HG03575 (cell line): ENCODE results near the gene CHST3.
"Not testable (repeated sequence)": the region's sequence is repeated elsewhere in the genome, so short reads cannot be mapped to it uniquely, and the experiment has no call there.

Experiments
- ATAC-seq: cut with Tn5 transposase; IDR thresholded peaks from one replicate; pipeline ENCODE4 v1.9.1; 2021; ENCODE audit not compliant: unreplicated experiment, insufficient number of reproducible peaks, low FRiP score; ENCODE audit errors: extremely low read depth

CHST3 gene

GRCh38 chr10:71964098-71964742 is at the start of gene CHST3:
Gene CHST3 (plus strand): TSS chr10:71964395. CDS start chr10:72005843, 41,448 bp downstream.
- no peak for ATAC-seq

DNA sequence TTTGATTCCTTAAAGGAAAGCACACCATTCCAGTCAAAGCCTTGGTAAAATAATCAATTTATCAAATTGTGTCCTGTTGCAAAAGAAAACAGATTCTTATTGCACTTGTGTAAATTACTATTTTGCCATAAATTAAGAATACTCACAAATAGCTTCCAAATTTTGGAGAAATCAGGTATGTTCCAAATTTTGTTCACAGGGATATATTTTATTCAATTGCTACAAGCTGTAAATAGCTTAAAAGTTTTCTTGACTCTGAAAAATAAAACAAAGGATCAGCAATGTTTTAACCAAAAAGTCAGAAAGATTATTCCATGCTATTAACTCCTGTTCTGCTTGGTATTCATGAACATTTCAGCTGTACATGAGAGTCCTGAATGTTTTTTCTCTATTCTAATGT is 47.4 kb upstream of the CHST3 start:
- ATAC-seq, result no peak

GRCh38 chr10:71918992-71919391 is 45.2 kb upstream of the CHST3 start:
- no peak for ATAC-seq

DNA sequence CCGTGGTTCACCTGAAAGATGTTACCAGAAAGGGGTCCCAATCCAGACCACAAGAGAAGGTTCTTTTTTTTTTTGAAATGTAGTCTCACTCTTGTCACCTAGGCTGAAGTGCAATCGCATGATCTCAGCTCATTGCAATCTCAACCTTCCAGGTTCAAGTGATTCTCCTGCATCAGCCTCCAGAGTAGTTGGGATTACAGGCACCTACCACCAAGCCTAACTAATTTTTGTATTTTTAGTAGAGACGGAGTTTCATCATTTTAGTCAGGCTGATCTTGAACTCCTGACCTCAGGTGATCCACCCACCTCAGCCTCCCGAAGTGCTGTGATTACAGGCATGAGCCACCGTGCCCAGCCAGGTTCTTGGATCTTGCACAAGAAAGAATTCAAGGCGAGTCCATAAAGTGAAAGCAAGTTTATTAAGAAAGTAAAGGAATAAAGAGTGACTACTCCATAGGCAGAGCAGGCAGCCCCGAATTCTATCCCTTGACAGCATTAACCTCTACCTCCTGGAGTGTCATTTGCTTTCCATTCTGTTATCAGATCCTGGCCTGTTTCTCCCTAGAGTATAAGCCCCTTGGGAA is 44.1 kb upstream of the CHST3 start:
- not testable (repeated sequence) for ATAC-seq

DNA sequence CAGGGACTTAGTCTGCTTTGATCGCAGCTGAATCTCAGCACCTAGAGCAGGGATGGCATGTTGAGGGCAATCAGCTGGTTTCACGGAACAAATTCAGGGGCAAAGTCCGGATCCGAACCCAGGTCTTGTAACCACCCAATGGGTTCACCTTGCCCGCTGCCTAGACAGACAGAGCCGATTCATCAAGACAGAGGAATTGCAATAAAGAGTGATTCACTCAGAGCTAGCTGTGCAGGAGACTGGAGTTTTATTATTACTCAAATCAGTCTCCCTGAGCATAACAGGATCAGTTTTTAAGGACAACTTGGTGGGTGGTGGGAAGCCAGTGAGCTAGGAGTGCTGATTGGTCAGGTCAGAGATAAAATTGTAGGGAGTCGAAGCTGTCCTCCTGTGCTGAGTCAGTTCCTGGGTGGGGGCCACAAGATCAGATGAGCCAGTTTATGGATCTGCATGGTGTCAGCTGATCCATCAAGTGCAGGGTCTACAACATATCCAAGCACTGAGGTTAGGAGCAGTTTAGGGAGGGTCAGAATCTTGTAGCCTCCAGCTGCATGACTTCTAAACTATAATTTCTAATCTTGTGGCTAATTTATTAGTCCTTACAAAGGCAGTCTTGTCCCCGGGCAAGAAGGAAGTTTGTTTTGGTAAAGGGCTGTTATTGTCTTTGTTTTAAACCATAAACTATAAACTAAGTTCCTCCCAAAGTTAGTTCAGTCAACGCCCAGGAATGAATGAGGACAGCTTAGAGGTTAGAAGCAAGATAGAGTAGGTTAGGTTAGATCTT is 43.5 kb upstream of the CHST3 start:
- ATAC-seq, result no peak

DNA sequence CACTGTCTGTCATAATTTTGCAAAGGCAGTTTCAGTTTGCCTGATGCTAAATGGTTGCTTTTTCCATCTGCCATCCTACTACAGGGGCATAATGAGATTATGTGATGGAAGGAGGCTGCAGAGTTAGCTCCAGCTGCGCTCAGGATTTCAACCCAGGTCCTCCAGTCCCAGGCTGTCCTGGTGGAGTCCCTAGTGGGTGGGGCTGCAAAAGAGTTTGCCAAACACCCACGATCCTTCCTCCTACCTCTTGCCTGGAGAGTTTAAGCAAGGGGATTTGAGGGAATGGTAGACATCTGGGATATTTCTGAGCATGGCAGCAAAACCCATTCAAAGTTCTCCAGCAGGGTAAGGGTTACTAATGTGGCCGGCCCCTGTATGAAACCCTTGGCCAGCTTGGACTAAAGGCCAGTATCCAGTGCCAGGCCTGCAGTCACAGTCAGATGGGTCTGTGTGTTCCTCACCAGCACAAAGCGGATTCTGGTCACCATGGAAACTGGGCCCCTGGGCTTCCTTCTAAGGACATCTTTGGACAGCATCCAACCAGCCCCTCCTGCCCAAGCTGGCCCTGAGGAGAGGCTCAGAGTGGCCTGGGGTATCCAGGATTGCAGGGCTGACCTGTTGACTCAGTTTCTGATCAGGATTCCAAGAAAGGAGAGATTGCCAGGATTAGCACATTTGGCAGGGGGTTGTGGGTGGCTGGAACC is 42.7 kb upstream of the CHST3 start:
- ATAC-seq, result no peak

GRCh38 chr10:71923138-71923692 is 41.0 kb upstream of the CHST3 start:
- no peak for ATAC-seq

GRCh38 chr10:71924771-71925170 is 39.4 kb upstream of the CHST3 start:
- no peak for ATAC-seq

DNA sequence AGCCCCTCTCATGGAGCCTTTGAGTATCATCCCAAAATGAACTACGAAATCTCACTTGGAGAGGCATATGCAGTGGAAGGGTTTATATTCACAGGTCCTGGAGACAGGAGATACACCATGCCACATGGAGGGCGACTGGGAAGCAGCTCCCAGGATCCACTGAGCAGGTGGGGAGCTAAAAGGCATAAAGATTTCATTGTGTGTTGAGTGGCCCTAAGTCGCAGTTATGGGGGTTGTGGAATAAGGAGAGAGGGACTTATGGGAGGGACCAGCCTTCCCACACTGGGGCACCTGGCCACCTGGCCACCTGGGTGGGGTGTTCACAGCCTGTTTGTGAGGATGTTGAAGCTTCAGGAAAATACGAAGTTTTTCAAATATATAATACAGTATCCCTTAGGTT is 37.0 kb upstream of the CHST3 start:
- no peak for ATAC-seq

DNA sequence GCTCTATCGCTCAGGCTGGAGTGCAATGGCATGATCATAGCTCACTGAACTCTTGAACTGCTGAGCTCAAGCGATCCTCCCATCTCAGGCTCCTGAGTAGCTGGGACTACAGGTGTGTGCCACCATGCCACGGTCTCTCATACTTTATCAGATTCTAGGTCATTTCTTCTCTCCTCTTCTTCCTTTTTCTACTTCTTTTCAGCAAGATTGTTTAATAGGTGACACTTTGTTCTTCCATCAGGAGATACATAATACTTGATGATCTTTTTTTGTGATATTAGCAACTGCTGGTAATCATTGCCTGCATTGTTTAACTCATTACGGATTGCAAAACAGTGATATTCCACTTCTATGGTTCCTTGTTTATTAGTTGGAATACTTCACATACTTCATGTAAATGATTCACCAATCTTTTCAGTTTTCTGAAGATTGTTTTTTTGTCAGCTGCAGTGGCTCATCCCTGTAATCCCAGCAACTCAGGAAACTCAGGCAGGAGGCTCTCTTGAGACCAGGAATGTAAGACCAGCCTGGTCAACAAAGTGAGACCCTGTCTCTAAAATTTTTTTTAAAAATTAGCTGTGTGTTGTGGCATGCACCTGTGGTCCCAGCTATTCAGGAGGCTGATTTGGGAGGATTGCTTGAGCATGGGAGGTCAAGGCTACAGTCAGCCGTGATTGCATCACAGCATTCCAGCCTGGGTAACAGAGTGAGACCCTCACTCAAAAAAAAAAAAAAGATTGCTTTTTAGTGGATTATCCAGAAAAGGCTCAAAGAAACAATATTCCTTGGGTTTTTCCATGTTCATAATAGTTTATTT is 36.2 kb upstream of the CHST3 start:
- no peak for ATAC-seq

GRCh38 chr10:71931295-71931694 is 32.9 kb upstream of the CHST3 start:
- ATAC-seq, result no peak

DNA sequence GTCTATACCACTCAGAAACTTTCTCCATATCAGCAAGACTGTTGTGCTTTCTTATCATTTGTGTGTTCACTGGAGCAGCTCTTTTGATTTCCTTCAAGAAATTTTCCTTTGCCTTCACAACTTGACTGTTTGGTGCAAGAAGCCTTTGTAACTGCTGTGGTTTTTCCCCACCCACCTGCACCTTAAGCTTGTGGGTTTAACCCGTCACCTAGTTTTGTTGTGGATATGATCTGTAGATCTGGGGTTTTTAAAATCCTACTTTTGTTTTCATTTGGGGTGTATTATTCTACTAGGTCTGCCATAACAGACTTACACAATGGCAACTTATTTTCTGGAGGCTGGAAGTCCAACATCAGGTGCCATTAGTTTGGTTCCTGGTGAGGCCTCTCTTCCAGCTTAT is 30.5 kb upstream of the CHST3 start:
- no peak for ATAC-seq

DNA sequence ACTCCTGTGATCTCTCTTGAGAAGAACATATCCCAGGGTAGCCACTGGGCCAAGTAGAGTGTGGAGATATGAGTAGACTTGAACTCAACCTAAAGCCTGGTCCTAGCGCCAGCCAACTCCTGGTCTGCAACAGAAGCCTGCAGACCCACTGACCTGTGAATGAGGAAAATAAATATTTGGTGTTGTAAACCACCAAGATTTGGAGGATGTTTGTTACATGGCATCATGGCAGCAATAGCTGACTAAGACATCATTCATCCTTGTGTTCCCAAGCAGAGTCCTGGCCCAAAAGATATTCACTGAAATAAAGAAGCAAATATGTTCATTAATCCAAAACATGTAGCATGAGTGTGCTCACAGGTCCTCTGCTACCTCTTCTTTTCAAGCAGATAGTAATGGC is 26.0 kb upstream of the CHST3 start:
- ATAC-seq, result no peak

DNA sequence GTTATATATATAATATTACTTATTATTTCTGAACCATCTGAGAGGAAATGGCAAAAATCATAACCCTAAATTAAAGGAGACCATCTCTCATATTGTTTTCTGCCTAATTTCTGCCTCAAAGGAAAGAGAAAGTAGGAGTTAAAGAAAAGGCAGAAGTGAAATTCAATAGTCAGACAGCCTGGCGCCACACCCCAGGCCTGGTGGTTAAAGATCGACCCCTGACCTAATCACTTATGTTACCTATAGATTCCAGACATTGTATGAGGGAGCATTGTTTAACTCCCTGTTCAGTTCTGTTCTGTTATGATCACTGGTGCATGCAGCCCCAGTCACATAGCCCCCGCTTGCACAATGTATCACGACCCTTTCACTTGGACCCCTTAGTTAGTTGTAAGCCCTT is 24.9 kb upstream of the CHST3 start:
- ATAC-seq, result no peak

GRCh38 chr10:71939861-71940474 is 24.2 kb upstream of the CHST3 start:
- no peak for ATAC-seq

GRCh38 chr10:71940752-71941151 is 23.4 kb upstream of the CHST3 start:
- ATAC-seq, result no peak

DNA sequence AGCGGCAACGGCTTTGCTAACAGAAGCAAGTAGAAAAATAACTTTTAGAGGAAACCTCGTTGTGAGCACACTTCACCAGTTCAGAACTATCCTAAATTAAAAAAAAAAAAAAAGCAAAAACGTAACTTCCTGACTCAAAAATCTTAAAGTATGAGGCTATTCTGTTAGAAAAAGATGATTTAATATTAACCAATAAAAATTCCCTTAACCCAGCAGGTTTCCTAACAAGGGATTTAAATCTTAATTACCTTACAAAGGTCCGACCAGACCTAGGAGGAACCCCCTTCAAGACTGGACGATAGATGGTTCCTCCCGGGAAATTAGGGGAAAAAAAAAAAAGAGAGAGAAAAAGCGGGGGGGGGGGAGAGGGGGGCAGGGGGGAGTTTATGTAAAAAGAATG is 22.9 kb upstream of the CHST3 start:
- ATAC-seq, result no peak

DNA sequence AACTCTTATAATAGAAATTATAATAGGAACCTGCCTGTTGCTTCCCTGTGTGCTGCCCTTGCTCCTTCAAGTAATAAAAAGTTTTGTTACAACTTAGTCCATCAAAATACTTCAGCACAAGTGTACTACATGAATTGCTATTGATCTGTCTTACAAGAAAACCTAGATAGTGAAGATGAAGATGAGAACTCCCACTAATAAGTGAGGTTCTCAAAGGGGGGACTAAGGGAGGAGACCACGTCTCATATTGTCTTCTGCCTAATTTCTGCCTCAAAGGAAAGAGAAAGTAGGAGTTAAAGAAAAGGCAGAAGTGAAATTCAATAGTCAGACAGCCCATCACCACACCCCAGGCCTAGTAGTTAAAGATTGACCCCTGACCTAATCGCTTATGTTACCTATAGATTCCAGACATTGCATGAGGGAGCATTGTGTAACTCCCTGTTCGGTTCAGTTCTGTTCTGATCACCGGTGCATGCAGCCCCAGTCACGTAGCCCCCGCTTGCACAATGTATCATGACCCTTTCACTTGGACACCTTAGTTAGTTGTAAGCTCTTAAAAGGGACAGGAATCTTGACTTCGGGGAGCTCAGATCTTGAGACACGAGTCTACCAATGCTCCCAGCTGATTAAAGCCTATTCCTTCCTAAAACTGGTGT is 18.2 kb upstream of the CHST3 start:
- no peak for ATAC-seq
